Gastrocnemius medialis (tissue), 4 donors: ENCODE results near the gene HSD17B7.

Source experiments
- CTCF ChIP-seq, 5 experiments: fragments of 450-650 bp in 3 of 5; fragments of 200-600 bp in 2 of 5; sonication (generic) in 2 of 5; IDR thresholded peaks in 4 of 5; conservative IDR thresholded peaks in 1 of 5; 1 replicate in 4 of 5; 2 replicates in 1 of 5; pipeline ENCODE4 v1.5.1; 2016 to 2019; ENCODE audit warnings: antibody characterized with exemption in 5 of 5, mild to moderate bottlenecking in 3 of 5, moderate library complexity in 3 of 5
- POLR2A ChIP-seq, 2 donors: fragments of 450-650 bp; IDR thresholded peaks; one replicate each; pipeline ENCODE4 v1.6.1; 2017; ENCODE audit warnings: antibody characterized with exemption in 2 of 2, mild to moderate bottlenecking in 2 of 2, moderate library complexity in 2 of 2

GRCh38 chr1:162753998-162754585 is 36.4 kb upstream of the HSD17B7 start:
- TF ChIP-seq CTCF (IDR thresholded peaks at IDR 0.05 in 4 of 5, conservative IDR thresholded peaks at IDR 0.05 in 1 of 5): no peak
- no peak for TF ChIP-seq POLR2A (IDR thresholded peaks at IDR 0.05)
